ENCODE measurements around the gene ARL9. TPM values are rescaled to one million over a fixed set of nuclear protein-coding genes. Genes with fewer than 3 reads are reported as not detected.

The ARL9 gene
- total RNA-seq, 4 donors from 2014 or later = 0.48 to 1.9 (median 1.4) TPM; not detected in 1

DNA sequence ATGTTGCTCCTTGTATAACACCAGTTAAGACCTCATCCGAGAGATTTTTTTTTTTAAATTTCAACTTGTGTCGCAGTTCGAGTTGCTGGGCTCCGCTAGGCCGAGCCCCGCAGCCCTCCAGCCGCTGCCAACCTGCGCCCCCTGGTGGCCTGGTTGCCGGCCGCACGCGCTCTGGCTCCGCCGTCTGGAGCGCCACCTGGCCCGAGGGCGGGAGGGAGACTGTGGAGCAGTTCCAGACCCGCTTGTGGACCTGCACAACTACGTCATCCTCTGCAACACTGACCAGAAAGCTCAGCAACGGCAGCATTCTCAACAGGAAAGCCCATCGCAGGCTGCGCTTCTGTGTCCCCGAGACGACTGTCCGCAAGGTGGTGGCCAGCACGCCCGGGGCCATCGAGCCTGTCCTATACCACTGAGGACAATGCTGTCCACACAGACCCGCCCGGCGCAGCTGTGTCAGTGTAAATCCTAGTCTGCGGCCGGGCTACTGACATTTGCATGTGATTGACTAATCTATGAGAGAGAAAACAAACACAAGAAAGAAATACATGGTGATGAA, 39.1 kb downstream of the ARL9 start:
- H3K27me3 ChIP-seq = no peaks in the 10 kb centered on the region
- H3K36me3 ChIP-seq = no peaks in the 10 kb centered on the region
- DNase-seq (ENCODE audit: low spot score in 2 of 2) = peak; percentile 86 to 87
- H3K9me3 ChIP-seq = no peaks in the 10 kb centered on the region
- H3K4me1 ChIP-seq = peaks cover 9% of the 10 kb centered on the region
- TF ChIP-seq EP300 (IDR thresholded peaks at IDR 0.05) = no peak
- TF ChIP-seq, protein P1, sequence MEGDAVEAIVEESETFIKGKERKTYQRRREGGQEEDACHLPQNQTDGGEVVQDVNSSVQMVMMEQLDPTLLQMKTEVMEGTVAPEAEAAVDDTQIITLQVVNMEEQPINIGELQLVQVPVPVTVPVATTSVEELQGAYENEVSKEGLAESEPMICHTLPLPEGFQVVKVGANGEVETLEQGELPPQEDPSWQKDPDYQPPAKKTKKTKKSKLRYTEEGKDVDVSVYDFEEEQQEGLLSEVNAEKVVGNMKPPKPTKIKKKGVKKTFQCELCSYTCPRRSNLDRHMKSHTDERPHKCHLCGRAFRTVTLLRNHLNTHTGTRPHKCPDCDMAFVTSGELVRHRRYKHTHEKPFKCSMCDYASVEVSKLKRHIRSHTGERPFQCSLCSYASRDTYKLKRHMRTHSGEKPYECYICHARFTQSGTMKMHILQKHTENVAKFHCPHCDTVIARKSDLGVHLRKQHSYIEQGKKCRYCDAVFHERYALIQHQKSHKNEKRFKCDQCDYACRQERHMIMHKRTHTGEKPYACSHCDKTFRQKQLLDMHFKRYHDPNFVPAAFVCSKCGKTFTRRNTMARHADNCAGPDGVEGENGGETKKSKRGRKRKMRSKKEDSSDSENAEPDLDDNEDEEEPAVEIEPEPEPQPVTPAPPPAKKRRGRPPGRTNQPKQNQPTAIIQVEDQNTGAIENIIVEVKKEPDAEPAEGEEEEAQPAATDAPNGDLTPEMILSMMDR (IDR thresholded peaks at IDR 0.05) = peak; percentile 85 to 97
- H3K27ac ChIP-seq = no peak overlapping the region
- peak overlapping the region; percentile 41 for H3K4me3 ChIP-seq
- WGBS = 7% methylated on average over 33 of the region's 33 CpGs

DNA sequence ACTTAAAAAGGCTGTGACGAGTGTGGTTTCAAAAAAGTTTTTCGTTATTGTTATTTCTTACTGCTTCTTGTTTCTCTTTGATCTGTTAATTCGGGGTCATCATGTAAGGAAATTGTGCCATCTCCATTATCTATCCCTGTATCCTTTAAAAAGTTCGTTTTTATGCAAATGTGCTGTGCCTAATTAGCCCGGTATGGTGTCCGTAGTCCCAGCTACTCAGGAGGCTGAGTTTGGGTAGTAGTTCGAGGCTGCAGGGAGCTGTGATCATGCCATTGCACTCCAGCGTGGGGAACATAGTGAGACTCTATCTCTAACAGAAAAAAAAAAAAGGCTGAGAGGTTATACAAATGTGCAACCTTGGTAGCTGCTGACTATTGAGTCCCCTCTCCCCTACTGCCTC, 45.1 kb downstream of the ARL9 start:
- no peaks in the 10 kb centered on the region for H3K27me3 ChIP-seq
- DNase-seq (ENCODE audit: low spot score in 2 of 2) = no peak
- H3K9me3 ChIP-seq = no peaks in the 10 kb centered on the region
- no peak overlapping the region for H3K27ac ChIP-seq
- H3K4me3 ChIP-seq = no peak overlapping the region
- no peaks in the 10 kb centered on the region for H3K4me1 ChIP-seq
- WGBS = 80% methylated on average over 8 of the region's 8 CpGs
- TF ChIP-seq, protein P1 (IDR thresholded peaks at IDR 0.05) = no peak
- TF ChIP-seq POLR2A (IDR thresholded peaks at IDR 0.05) (no peak), POLR2AphosphoS5 (IDR thresholded peaks at IDR 0.05) (no peak), EP300 (IDR thresholded peaks at IDR 0.05) (no peak)
- no peaks in the 10 kb centered on the region for H3K36me3 ChIP-seq

DNA sequence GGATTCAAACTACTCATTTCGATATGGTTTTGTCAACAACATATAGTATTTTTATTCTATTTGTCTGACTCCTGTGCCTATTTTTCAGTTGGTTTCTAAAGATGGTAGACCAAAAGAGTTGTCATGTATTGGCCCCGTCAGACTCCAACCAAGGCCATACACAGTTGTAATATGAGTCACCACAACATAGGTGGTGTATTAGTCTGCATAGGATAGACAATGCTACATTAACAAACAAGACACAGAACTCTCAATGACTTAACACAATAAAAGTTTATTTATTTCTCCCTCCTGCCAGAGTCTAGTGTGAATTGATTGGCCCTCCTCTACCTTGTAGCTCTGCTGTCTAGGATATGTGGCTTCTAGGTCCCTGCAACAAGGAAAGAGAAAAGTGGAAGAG, 45.9 kb downstream of the ARL9 start:
- 68% methylated on average over 2 of the region's 2 CpGs for WGBS

DNA sequence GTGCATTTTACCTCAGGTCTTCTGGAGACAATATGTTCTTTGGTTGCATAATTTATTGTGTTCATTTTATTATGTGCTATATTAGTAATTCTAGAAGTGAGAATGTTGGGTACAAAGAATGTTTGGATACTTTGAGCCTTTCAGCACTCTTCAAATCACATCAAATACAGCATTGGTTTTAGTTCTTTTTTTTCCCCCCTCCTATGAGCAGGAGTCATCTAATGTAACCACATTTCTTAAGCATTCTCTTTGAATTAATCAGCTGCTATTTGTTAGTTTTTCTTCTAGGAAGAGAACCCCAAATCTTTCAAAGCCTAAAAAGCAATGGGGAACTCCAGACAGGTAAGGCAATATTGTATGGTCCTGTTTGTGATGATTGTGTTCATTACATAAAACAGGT, 46.7 kb downstream of the ARL9 start:
- Histone ChIP-seq H3K9me3 (no peaks in the 10 kb centered on the region), H3K4me3 (no peak overlapping the region), H3K27ac (no peak overlapping the region), H3K27me3 (no peaks in the 10 kb centered on the region), H3K36me3 (no peaks in the 10 kb centered on the region), H3K4me1 (no peaks in the 10 kb centered on the region)
- TF ChIP-seq, protein P1 (IDR thresholded peaks at IDR 0.05) = no peak
- TF ChIP-seq EP300 (IDR thresholded peaks at IDR 0.05) (no peak), POLR2A (IDR thresholded peaks at IDR 0.05) (no peak), POLR2AphosphoS5 (IDR thresholded peaks at IDR 0.05) (no peak)
- no peak for DNase-seq (ENCODE audit: low spot score in 2 of 2)

More for the DNA sequence above, 45.9 kb downstream of the ARL9 start:
- TF ChIP-seq POLR2AphosphoS5 (IDR thresholded peaks at IDR 0.05) (no peak), EP300 (IDR thresholded peaks at IDR 0.05) (no peak), POLR2A (IDR thresholded peaks at IDR 0.05) (no peak)
- TF ChIP-seq, protein P1 (IDR thresholded peaks at IDR 0.05) = no peak
- DNase-seq (ENCODE audit: low spot score in 2 of 2) = no peak
- no peaks in the 10 kb centered on the region for H3K9me3 ChIP-seq
- no peak overlapping the region for H3K27ac ChIP-seq
- H3K27me3 ChIP-seq = no peaks in the 10 kb centered on the region
- no peaks in the 10 kb centered on the region for H3K4me1 ChIP-seq
- no peak overlapping the region for H3K4me3 ChIP-seq
- no peaks in the 10 kb centered on the region for H3K36me3 ChIP-seq

DNA sequence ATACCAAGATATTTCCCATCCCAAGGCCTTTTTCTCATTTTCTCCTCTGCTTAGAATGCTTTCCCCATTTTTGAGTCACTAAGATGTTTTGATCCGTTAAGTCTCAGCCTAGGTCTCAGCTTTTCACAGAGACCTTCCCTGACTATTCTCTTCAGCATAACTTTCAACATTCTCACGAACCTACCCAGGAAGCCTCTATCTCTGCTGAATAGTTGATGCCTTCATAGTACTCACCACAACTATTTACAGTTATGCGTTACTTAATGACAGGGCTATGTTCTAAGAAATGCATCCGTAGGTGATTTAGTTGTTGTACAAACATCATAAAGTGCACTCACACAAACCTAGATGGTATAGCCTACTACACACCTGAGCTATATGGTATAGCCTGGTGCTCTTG, 64.5 kb downstream of the ARL9 start:
- Histone ChIP-seq H3K27me3 (no peaks in the 10 kb centered on the region), H3K27ac (no peak overlapping the region), H3K36me3 (no peaks in the 10 kb centered on the region), H3K9me3 (no peaks in the 10 kb centered on the region), H3K4me3 (no peak overlapping the region), H3K4me1 (no peaks in the 10 kb centered on the region)
- 89% methylated on average over 4 of the region's 4 CpGs for WGBS
- no peak for DNase-seq (ENCODE audit: low spot score in 2 of 2)
- TF ChIP-seq, protein P1 (IDR thresholded peaks at IDR 0.05) = no peak
- no peak for TF ChIP-seq EP300 (IDR thresholded peaks at IDR 0.05)

Other genes starting within 250 kb of the ARL9 start
- gene AASDH, start 118.3 kb upstream of the ARL9 start, total RNA-seq = 10 to 100 TPM; 10.7 to 14.6 (median 12.0) TPM
- 10 to 100 TPM in 1 of 4 donors, 1 to 10 TPM in 3; 7.1 to 10.0 (median 7.7) TPM for gene PPAT, start 70.2 kb upstream of the ARL9 start, total RNA-seq
- 100 to 1,000 TPM in 1 of 4 donors, 10 to 100 TPM in 3; 59.2 to 101 (median 69.4) TPM for gene PAICS, start 69.5 kb upstream of the ARL9 start, total RNA-seq
- 10 to 100 TPM; 52.2 to 99.2 (median 77.0) TPM for gene SRP72, start 38.2 kb upstream of the ARL9 start, total RNA-seq
- 1,000 to 10,000 TPM in 3 of 4 donors, 100 to 1,000 TPM in 1; 405 to 1,883 (median 1,516) TPM for gene HOPX, start 175.5 kb downstream of the ARL9 start, total RNA-seq